ENCODE results near the gene PLCXD3.
"Not testable (repeated sequence)": the region's sequence is repeated elsewhere in the genome, so short reads cannot be mapped to it uniquely, and the experiment has no call there.

PLCXD3 gene

GRCh38 chr5:41493490-41494126, 16.8 kb downstream of the PLCXD3 start:
- not testable (repeated sequence) for DNase-seq (ENCODE audit: extremely low read depth in 1 of 2, low read depth in 1 of 2)

GRCh38 chr5:41485533-41485932, 24.9 kb downstream of the PLCXD3 start:
- no peak for DNase-seq (ENCODE audit: extremely low read depth in 1 of 2, low read depth in 1 of 2)

- no peak for DNase-seq (ENCODE audit: extremely low read depth in 1 of 2, low read depth in 1 of 2)
Observed at GRCh38 chr5:41482715-41483114, 27.7 kb downstream of the PLCXD3 start.

- no peak for DNase-seq (ENCODE audit: extremely low read depth in 1 of 2, low read depth in 1 of 2)
Observed at GRCh38 chr5:41482173-41482572, 28.2 kb downstream of the PLCXD3 start.

GRCh38 chr5:41471571-41472208, 38.7 kb downstream of the PLCXD3 start:
- not testable (repeated sequence) for DNase-seq (ENCODE audit: extremely low read depth in 1 of 2, low read depth in 1 of 2)

- no peak for DNase-seq (ENCODE audit: extremely low read depth in 1 of 2, low read depth in 1 of 2)
Observed at GRCh38 chr5:41465493-41466171, 44.8 kb downstream of the PLCXD3 start.

- DNase-seq (ENCODE audit: extremely low read depth in 1 of 2, low read depth in 1 of 2), result no peak
Observed at GRCh38 chr5:41459557-41459956, 50.8 kb downstream of the PLCXD3 start.

GRCh38 chr5:41457094-41457493, 53.3 kb downstream of the PLCXD3 start:
- DNase-seq (ENCODE audit: extremely low read depth in 1 of 2, low read depth in 1 of 2), result no peak

- no peak for DNase-seq (ENCODE audit: extremely low read depth in 1 of 2, low read depth in 1 of 2)
Observed at GRCh38 chr5:41452506-41452905, 57.9 kb downstream of the PLCXD3 start.

GRCh38 chr5:41447650-41448510, 62.5 kb downstream of the PLCXD3 start:
- DNase-seq (ENCODE audit: extremely low read depth in 1 of 2, low read depth in 1 of 2), result no peak

GRCh38 chr5:41445937-41446563, 64.4 kb downstream of the PLCXD3 start:
- DNase-seq (ENCODE audit: extremely low read depth in 1 of 2, low read depth in 1 of 2), result no peak

GRCh38 chr5:41435276-41435675, 75.1 kb downstream of the PLCXD3 start:
- DNase-seq (ENCODE audit: extremely low read depth in 1 of 2, low read depth in 1 of 2), result no peak

GRCh38 chr5:41433552-41434181, 76.7 kb downstream of the PLCXD3 start:
- no peak for DNase-seq (ENCODE audit: extremely low read depth in 1 of 2, low read depth in 1 of 2)

GRCh38 chr5:41432481-41433253, 77.7 kb downstream of the PLCXD3 start:
- DNase-seq (ENCODE audit: extremely low read depth in 1 of 2, low read depth in 1 of 2), result no peak

GRCh38 chr5:41427505-41427904, 82.9 kb downstream of the PLCXD3 start:
- no peak for DNase-seq (ENCODE audit: extremely low read depth in 1 of 2, low read depth in 1 of 2)

- DNase-seq (ENCODE audit: extremely low read depth in 1 of 2, low read depth in 1 of 2), result no peak
Observed at GRCh38 chr5:41425736-41426135, 84.7 kb downstream of the PLCXD3 start.

GRCh38 chr5:41420492-41421067, 89.8 kb downstream of the PLCXD3 start:
- no peak for DNase-seq (ENCODE audit: extremely low read depth in 1 of 2, low read depth in 1 of 2)

GRCh38 chr5:41418220-41419031, 92.0 kb downstream of the PLCXD3 start:
- DNase-seq (ENCODE audit: extremely low read depth in 1 of 2, low read depth in 1 of 2), result no peak

Measured in activated CD8-positive, alpha-beta memory T cell treated with anti-CD3 and anti-CD28 coated beads for 1 hour (primary cell).